Stimulated activated CD4-positive, alpha-beta T cell treated with anti-CD3 and anti-CD28 coated beads, Interleukin-12 subunit alpha, Interleukin-12 subunit beta, amount 100 ng/mL, for 48 hours (primary cell): ENCODE measurements around the gene DGLUCY.
"Not testable (repeated sequence)": the region's sequence is repeated elsewhere in the genome, so short reads cannot be mapped to it uniquely, and the experiment has no call there.

Source experiments
- DNase-seq, 3 donors: peaks; one replicate each; pipeline ENCODE4 v3.0.0-alpha.2; 2020; ENCODE audit warnings: low read depth in 2 of 3, low spot score in 1 of 3

Gene DGLUCY

GRCh38 chr14:91204657-91205056 is 90.8 kb downstream of the DGLUCY start:
- no peak for DNase-seq

GRCh38 chr14:91205459-91205858 is 91.6 kb downstream of the DGLUCY start:
- DNase-seq, result no peak

- no peak for DNase-seq
Observed at GRCh38 chr14:91207008-91207407, 93.1 kb downstream of the DGLUCY start.

- DNase-seq, result no peak
Observed at GRCh38 chr14:91211017-91211416, 97.1 kb downstream of the DGLUCY start.

- no peak for DNase-seq
Observed at GRCh38 chr14:91214306-91214705, 100.4 kb downstream of the DGLUCY start.

- no peak for DNase-seq
Observed at GRCh38 chr14:91215381-91215780, 101.5 kb downstream of the DGLUCY start.

- no peak for DNase-seq
Observed at GRCh38 chr14:91216731-91217226, 102.9 kb downstream of the DGLUCY start.

GRCh38 chr14:91218014-91218413 is 104.1 kb downstream of the DGLUCY start:
- no peak for DNase-seq

- no peak for DNase-seq
Observed at GRCh38 chr14:91219517-91220389, 105.9 kb downstream of the DGLUCY start.

GRCh38 chr14:91220581-91221000 is 106.7 kb downstream of the DGLUCY start:
- no peak for DNase-seq

- DNase-seq, result no peak
Observed at GRCh38 chr14:91221270-91221669, 107.4 kb downstream of the DGLUCY start.

- no peak for DNase-seq
Observed at GRCh38 chr14:91223028-91223783, 109.3 kb downstream of the DGLUCY start.

- no peak for DNase-seq
Observed at GRCh38 chr14:91225025-91225424, 111.2 kb downstream of the DGLUCY start.

GRCh38 chr14:91226360-91226759 is 112.5 kb downstream of the DGLUCY start:
- DNase-seq, result not testable (repeated sequence)

- no peak for DNase-seq
Observed at GRCh38 chr14:91227183-91227628, 113.3 kb downstream of the DGLUCY start.

- peak; percentile 81 to 88 (median 82) for DNase-seq
Observed at GRCh38 chr14:91228112-91229004, 114.5 kb downstream of the DGLUCY start.

GRCh38 chr14:91229005-91229382 is 115.1 kb downstream of the DGLUCY start:
- no peak for DNase-seq

GRCh38 chr14:91229743-91230200 is 115.9 kb downstream of the DGLUCY start:
- DNase-seq, result peak in 1 of 3 donors; percentile 54

GRCh38 chr14:91230397-91231035 is 116.6 kb downstream of the DGLUCY start:
- no peak for DNase-seq

GRCh38 chr14:91231446-91231845 is 117.6 kb downstream of the DGLUCY start:
- DNase-seq, result no peak
